B cell (primary cell): ENCODE measurements around the gene TTK.

Source experiments
- CTCF ChIP-seq: fragments of 200-600 bp; IDR thresholded peaks from one replicate; pipeline ENCODE4 v1.8.0; 2022; ENCODE audit warnings: antibody characterized with exemption, mild to moderate bottlenecking
- EZH2 ChIP-seq: IDR thresholded peaks from 2 replicates; pipeline ENCODE4 v1.6.1; 2012; ENCODE audit warnings: borderline replicate concordance, low read depth, mild to moderate bottlenecking, moderate library complexity, low read length; ENCODE audit not compliant: insufficient read depth, poor library complexity, severe bottlenecking

DNA sequence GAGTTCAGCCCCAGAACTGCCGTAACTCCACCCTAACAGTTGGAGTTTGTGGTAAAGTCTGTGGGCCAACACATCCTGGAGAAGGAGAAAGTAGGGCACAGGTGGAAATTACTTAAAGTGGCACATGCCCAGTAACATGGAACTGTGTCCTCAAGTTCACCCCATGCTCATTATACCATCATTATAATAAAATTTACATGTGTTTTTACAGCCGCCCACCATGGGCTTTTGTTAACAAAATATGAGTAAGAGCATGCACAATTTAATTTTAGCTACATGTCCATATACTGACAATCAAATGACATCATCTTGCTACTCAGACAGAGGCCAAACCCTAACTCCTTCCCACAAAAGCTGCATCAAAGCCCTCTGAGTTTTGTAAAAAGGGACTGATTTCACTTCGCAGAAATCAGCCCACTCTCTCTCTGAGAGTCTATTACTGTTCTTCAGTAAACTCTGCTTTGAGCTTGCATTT is 39.8 kb upstream of the TTK start:
- TF ChIP-seq CTCF (no peak), EZH2 (no peak)
